Stimulated activated CD8-positive, alpha-beta memory T cell treated with anti-CD3 and anti-CD28 coated beads, Interleukin-7, amount 100 ng/mL, for 24 hours (primary cell): ENCODE results near the gene BST1.
A peak's percentile ranks its signal among the peaks of the same experiment; 100 is the strongest.

Experiments used
- DNase-seq: peaks from one replicate; pipeline ENCODE4 v3.0.0-alpha.2; 2020; ENCODE audit warnings: low read depth

Gene BST1

GRCh38 chr4:15702941-15703403 is at the start of gene BST1:
TSS of gene BST1 (plus strand) at chr4:15703065. CDS start at chr4:15703145, 80 bp downstream.
- peak; percentile 23 for DNase-seq

GRCh38 chr4:15653420-15653819 is 49.4 kb upstream of the BST1 start:
- no peak for DNase-seq

GRCh38 chr4:15653864-15654592 is 48.8 kb upstream of the BST1 start:
- DNase-seq: no peak

GRCh38 chr4:15654593-15655222 is 48.2 kb upstream of the BST1 start:
- DNase-seq: peak; percentile 6

- peak; percentile 54 for DNase-seq
These were observed 47.4 kb upstream of the BST1 start, which contains the start of gene FBXL5 for GRCh38 chr4:15655223-15656037. TSS of gene FBXL5 (minus strand) at chr4:15655357. CDS start at chr4:15655287, 70 bp downstream.

GRCh38 chr4:15656038-15656470 is 46.8 kb upstream of the BST1 start:
- no peak for DNase-seq

GRCh38 chr4:15657366-15657765 is 45.5 kb upstream of the BST1 start:
- DNase-seq: no peak

- no peak for DNase-seq
These were observed 44.6 kb upstream of the BST1 start for GRCh38 chr4:15658136-15658770.

GRCh38 chr4:15658781-15659180 is 44.1 kb upstream of the BST1 start:
- DNase-seq: no peak

GRCh38 chr4:15659768-15660570 is 42.9 kb upstream of the BST1 start:
- DNase-seq: no peak

- no peak for DNase-seq
These were observed 37.0 kb upstream of the BST1 start for GRCh38 chr4:15665753-15666365.

- no peak for DNase-seq
These were observed 35.9 kb upstream of the BST1 start for GRCh38 chr4:15667006-15667405.

- no peak for DNase-seq
These were observed 34.1 kb upstream of the BST1 start for GRCh38 chr4:15668566-15669435.

- DNase-seq: no peak
These were observed 32.3 kb upstream of the BST1 start for GRCh38 chr4:15670576-15670975.

- DNase-seq: no peak
These were observed 30.8 kb upstream of the BST1 start for GRCh38 chr4:15672101-15672500.

GRCh38 chr4:15673337-15673736 is 29.5 kb upstream of the BST1 start:
- no peak for DNase-seq

GRCh38 chr4:15674046-15674445 is 28.8 kb upstream of the BST1 start:
- no peak for DNase-seq

- DNase-seq: no peak
These were observed 27.9 kb upstream of the BST1 start for GRCh38 chr4:15674926-15675325.

- no peak for DNase-seq
These were observed 27.5 kb upstream of the BST1 start for GRCh38 chr4:15675356-15675755.

- no peak for DNase-seq
These were observed 26.8 kb upstream of the BST1 start for GRCh38 chr4:15676039-15676438.
